ENCODE measurements around the gene GPC5.

Gene GPC5

GRCh38 chr13:91693466-91693865 lies 295.0 kb downstream of the GPC5 start:
- no peak for DNase-seq (ENCODE audit: low spot score in 2 of 2)
- Mint-ChIP-seq H3K36me3 (no peaks in the 10 kb centered on the region), H3K4me1 (no peaks in the 10 kb centered on the region), H3K27ac (no peak overlapping the region), H3K4me3 (no peak overlapping the region), H3K9me3 (no peaks in the 10 kb centered on the region)
- ATAC-seq = no peak

GRCh38 chr13:91698308-91698707 lies 299.9 kb downstream of the GPC5 start:
- Mint-ChIP-seq H3K4me3 (no peak overlapping the region), H3K36me3 (no peaks in the 10 kb centered on the region), H3K4me1 (no peaks in the 10 kb centered on the region), H3K27ac (no peak overlapping the region), H3K9me3 (peaks cover 3% of the 10 kb centered on the region)
- ATAC-seq (no peak), DNase-seq (ENCODE audit: low spot score in 2 of 2) (no peak)

- Mint-ChIP-seq H3K4me1 (no peaks in the 10 kb centered on the region), H3K27ac (no peak overlapping the region), H3K4me3 (no peak overlapping the region), H3K36me3 (no peaks in the 10 kb centered on the region), H3K9me3 (peaks cover 3% of the 10 kb centered on the region)
- no peak for ATAC-seq
- no peak for DNase-seq (ENCODE audit: low spot score in 2 of 2)
Measured at GRCh38 chr13:91698767-91699166, 300.3 kb downstream of the GPC5 start.

DNA sequence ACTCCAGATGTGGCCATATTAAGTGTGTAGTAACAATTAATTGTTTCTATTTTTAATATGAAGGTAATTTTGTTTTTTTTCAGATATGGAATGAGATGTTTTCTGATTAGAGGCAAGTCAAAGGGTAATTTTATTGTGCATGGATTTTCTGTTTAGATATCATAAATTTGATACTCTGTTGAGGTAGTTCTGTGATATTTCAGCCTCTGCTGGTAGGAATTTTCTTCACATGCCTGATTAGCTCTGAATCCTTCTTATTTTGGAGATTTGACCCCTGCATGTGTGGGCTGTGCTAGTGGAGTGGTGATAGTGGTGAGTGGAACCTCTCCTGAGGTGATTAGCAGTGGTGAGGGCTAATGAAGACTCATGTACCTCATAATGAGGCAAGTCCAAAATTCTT lies 301.4 kb downstream of the GPC5 start:
- H3K9me3 Mint-ChIP-seq = peaks cover 3% of the 10 kb centered on the region
- no peak for ATAC-seq
- H3K4me3 Mint-ChIP-seq = no peak overlapping the region
- no peaks in the 10 kb centered on the region for H3K4me1 Mint-ChIP-seq
- H3K36me3 Mint-ChIP-seq = no peaks in the 10 kb centered on the region
- no peak overlapping the region for H3K27ac Mint-ChIP-seq
- no peak for DNase-seq (ENCODE audit: low spot score in 2 of 2)

DNA sequence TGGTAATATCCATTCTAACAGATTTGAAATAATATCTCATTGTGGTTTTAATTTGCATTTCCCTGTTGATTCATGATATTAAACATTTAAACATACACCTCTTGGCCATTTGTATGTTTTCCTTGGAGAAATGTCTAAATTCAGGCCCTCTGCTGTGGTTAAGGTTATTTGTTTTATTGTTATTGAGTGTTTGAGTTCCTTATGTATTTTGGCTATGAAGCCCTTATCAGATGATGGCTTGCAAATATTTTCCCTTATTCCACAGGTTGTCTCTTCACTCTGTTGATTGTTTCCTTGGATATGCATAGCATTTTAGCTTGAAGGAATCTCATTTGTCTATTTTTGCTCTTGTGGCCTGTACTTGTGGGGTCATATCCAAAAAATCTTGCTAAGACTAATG lies 303.6 kb downstream of the GPC5 start:
- no peak for DNase-seq (ENCODE audit: low spot score in 2 of 2)
- no peaks in the 10 kb centered on the region for H3K4me1 Mint-ChIP-seq
- no peak for ATAC-seq
- H3K27ac Mint-ChIP-seq = no peak overlapping the region
- H3K36me3 Mint-ChIP-seq = no peaks in the 10 kb centered on the region
- no peak overlapping the region for H3K4me3 Mint-ChIP-seq
- H3K9me3 Mint-ChIP-seq = peaks cover 3% of the 10 kb centered on the region

DNA sequence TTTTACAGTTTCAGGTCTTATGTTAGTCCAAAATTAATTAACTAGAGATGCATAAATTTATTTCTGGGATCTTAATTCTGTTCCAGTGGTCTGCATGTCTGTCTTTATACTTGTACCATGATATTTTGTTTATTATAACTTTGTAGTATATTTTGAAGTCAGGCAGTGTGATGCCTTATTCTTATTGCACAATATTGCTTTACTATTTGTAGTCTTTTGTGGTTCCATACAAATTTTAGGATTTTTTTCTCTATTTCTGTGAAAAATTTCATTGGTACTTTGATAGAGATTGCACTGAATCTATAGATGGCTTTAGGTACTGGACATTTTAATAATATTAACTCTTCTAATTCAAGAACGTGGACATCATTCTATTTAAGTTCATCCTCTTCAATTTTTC lies 304.0 kb downstream of the GPC5 start:
- H3K9me3 Mint-ChIP-seq = peaks cover 3% of the 10 kb centered on the region
- no peaks in the 10 kb centered on the region for H3K36me3 Mint-ChIP-seq
- DNase-seq (ENCODE audit: low spot score in 2 of 2) (no peak), ATAC-seq (no peak)
- no peaks in the 10 kb centered on the region for H3K4me1 Mint-ChIP-seq
- H3K4me3 Mint-ChIP-seq = no peak overlapping the region
- no peak overlapping the region for H3K27ac Mint-ChIP-seq

DNA sequence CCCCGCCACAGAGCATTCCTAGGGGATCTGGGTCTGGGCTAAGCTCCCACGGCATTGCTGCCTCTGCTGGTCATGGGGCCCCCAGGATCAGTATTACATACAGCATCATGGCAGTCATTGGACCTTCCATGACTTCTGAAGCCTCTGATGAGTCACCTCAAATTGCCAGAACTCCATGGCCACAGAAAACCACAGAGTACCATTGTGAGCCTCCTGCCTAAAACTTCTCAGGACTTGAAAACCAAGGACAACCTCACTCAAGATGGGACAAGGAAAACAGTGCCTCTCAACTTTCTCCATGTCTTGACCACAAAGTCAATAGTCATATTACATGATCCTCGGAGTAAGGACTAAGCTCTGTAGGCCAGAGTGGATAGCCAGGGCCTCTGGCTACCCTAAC lies 306.0 kb downstream of the GPC5 start:
- H3K4me1 Mint-ChIP-seq = no peaks in the 10 kb centered on the region

DNA sequence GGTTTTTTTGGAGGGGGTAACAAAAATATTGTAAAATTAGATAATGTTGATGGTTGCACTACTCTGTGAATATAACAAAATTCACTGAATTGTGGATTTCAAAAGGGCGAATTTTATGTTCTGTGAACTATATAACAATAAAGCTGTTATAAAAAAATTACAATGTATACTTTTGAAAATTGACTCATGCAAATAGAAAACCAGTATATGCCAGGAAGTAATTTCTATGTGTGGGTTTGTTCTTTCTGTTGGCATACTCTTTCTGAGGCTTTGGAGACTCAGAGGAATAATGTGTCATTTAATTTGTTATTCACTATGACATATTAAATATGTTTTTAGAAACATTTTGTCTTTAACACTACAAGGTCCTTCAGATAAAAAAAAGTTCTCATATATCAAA lies 310.1 kb downstream of the GPC5 start:
- Mint-ChIP-seq H3K4me3 (no peak overlapping the region), H3K27ac (no peak overlapping the region), H3K36me3 (no peaks in the 10 kb centered on the region), H3K4me1 (no peaks in the 10 kb centered on the region), H3K9me3 (no peaks in the 10 kb centered on the region)
- DNase-seq (ENCODE audit: low spot score in 2 of 2) = no peak
- no peak for ATAC-seq

More for the DNA sequence above, 306.0 kb downstream of the GPC5 start:
- DNase-seq (ENCODE audit: low spot score in 2 of 2) = no peak
- peaks cover 3% of the 10 kb centered on the region for H3K9me3 Mint-ChIP-seq
- no peak for ATAC-seq
- no peak overlapping the region for H3K4me3 Mint-ChIP-seq
- H3K36me3 Mint-ChIP-seq = no peaks in the 10 kb centered on the region
- H3K27ac Mint-ChIP-seq = no peak overlapping the region

DNA sequence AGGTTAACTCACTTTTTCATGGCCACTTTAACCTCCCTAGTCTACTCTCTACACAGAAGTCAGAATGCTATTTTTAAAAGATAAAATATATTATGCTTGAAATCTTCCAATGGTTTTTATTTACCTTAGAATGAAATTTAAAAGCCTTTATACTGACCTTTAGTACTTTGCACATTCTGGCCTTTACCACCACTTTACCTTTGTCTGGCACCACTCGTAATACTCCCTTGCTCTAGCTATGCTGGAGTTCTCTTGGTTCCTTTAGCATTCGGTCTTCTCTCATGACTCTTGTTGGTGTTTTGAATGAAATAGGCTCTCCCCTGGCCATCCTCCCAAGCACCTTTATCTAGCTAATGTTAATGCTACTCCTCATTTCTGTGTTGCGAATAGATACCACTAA lies 310.8 kb downstream of the GPC5 start:
- no peak overlapping the region for H3K27ac Mint-ChIP-seq
- H3K4me3 Mint-ChIP-seq = no peak overlapping the region
- DNase-seq (ENCODE audit: low spot score in 2 of 2) = no peak
- no peaks in the 10 kb centered on the region for H3K4me1 Mint-ChIP-seq
- no peaks in the 10 kb centered on the region for H3K36me3 Mint-ChIP-seq
- no peak for ATAC-seq
- H3K9me3 Mint-ChIP-seq = no peaks in the 10 kb centered on the region

- Mint-ChIP-seq H3K36me3 (no peaks in the 10 kb centered on the region), H3K9me3 (no peaks in the 10 kb centered on the region), H3K27ac (no peak overlapping the region), H3K4me1 (no peaks in the 10 kb centered on the region), H3K4me3 (no peak overlapping the region)
- DNase-seq (ENCODE audit: low spot score in 2 of 2) (no peak), ATAC-seq (no peak)
Measured at GRCh38 chr13:91710733-91711132, 312.3 kb downstream of the GPC5 start.

GRCh38 chr13:91714855-91715254 lies 316.4 kb downstream of the GPC5 start:
- DNase-seq (ENCODE audit: low spot score in 2 of 2) (no peak), ATAC-seq (no peak)
- Mint-ChIP-seq H3K27ac (no peak overlapping the region), H3K4me1 (no peaks in the 10 kb centered on the region), H3K9me3 (peaks cover 2% of the 10 kb centered on the region), H3K4me3 (no peak overlapping the region), H3K36me3 (no peaks in the 10 kb centered on the region)

DNA sequence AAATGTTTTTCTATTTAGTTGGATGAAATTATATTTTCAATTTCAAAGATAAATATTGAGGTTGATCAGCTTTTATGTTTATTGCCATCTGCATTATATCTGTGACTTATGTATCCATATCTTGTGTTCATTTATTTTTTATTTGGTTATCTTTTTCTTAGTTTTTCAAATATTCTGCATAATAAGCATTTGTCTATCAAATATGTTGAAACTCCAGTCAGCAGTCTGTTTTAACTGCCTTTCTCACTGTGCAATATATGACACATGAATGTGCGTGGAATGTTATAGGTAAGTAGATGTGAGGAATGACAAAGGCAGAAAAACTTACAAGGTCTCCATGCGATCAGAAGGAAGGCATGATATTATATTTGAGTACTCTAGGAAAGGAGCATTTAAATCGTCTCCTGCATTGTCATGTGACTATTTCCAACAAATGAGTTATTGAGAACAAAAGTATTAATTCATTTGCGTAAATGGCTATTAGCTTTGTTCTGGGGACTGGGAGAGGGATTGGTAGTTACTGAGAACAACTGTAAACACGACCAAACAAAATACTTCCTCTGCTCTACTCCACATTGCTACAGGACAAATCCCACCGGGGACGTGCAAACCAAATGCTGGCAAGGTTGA lies 318.1 kb downstream of the GPC5 start:
- DNase-seq (ENCODE audit: low spot score in 2 of 2) (no peak), ATAC-seq (no peak)
- H3K27ac Mint-ChIP-seq = no peak overlapping the region
- no peak overlapping the region for H3K4me3 Mint-ChIP-seq
- H3K9me3 Mint-ChIP-seq = peaks cover 2% of the 10 kb centered on the region
- no peaks in the 10 kb centered on the region for H3K36me3 Mint-ChIP-seq
- H3K4me1 Mint-ChIP-seq = no peaks in the 10 kb centered on the region

- H3K36me3 Mint-ChIP-seq = no peaks in the 10 kb centered on the region
- peaks cover 2% of the 10 kb centered on the region for H3K9me3 Mint-ChIP-seq
- ATAC-seq (no peak), DNase-seq (ENCODE audit: low spot score in 2 of 2) (no peak)
- no peak overlapping the region for H3K4me3 Mint-ChIP-seq
- H3K4me1 Mint-ChIP-seq = no peaks in the 10 kb centered on the region
- H3K27ac Mint-ChIP-seq = no peak overlapping the region
Measured at GRCh38 chr13:91719033-91719432, 320.6 kb downstream of the GPC5 start.

DNA sequence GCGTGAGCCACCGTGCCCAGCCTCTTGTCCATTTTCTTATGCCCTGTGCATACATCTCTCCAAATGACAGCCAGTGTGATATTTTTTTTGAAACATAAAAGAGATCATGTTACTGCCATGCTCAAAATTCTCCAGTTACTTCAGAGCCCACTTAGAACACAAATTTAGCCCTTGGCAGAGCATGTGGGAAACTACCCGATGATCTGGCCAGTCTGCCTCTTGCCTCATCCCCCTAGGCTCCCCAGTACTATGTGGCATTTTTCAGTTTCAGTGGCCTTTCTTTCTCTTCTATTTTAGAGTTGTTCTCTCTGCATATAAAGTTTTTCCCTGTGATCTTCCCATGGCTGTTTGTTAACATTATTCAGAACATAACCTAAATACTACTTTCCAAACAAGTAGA lies 323.0 kb downstream of the GPC5 start:
- ATAC-seq = no peak
- H3K36me3 Mint-ChIP-seq = no peaks in the 10 kb centered on the region

GRCh38 chr13:91722267-91722884 lies 324.0 kb downstream of the GPC5 start:
- H3K9me3 Mint-ChIP-seq = no peaks in the 10 kb centered on the region
- H3K4me1 Mint-ChIP-seq = no peaks in the 10 kb centered on the region
- DNase-seq (ENCODE audit: low spot score in 2 of 2) (no peak), ATAC-seq (no peak)
- no peak overlapping the region for H3K4me3 Mint-ChIP-seq
- H3K27ac Mint-ChIP-seq = no peak overlapping the region
- H3K36me3 Mint-ChIP-seq = no peaks in the 10 kb centered on the region

More for the DNA sequence above, 323.0 kb downstream of the GPC5 start:
- no peak overlapping the region for H3K27ac Mint-ChIP-seq
- no peak overlapping the region for H3K4me3 Mint-ChIP-seq
- no peak for DNase-seq (ENCODE audit: low spot score in 2 of 2)
- no peaks in the 10 kb centered on the region for H3K4me1 Mint-ChIP-seq
- peaks cover 2% of the 10 kb centered on the region for H3K9me3 Mint-ChIP-seq

DNA sequence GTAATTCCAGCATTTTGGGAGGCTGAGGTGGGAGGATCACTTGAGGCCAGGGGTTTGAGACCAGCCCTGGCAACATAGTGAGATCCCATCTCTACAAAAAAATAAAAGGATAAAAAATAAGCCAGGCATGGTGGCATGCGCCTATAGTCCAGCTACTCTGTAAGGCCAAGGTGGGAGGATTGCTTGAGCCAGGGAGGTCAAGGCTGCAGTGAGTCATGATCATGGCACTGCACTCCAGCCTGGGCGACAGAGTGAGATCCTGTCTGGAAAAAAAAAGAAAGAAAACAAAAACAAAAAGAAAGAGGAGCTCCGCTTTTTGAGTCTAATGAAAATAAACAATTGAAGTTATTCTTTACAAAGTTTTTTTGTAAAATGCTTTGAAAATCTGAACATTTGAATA lies 326.2 kb downstream of the GPC5 start:
- Mint-ChIP-seq H3K27ac (no peak overlapping the region), H3K4me3 (no peak overlapping the region), H3K4me1 (no peaks in the 10 kb centered on the region), H3K36me3 (no peaks in the 10 kb centered on the region), H3K9me3 (peaks cover 3% of the 10 kb centered on the region)
- DNase-seq (ENCODE audit: low spot score in 2 of 2) = no peak
- ATAC-seq = no peak
